ENCODE data around the gene MLST8. TPM values are rescaled to one million over a fixed set of nuclear protein-coding genes. Genes with fewer than 3 reads are reported as not detected.

Gene MLST8, protein sequence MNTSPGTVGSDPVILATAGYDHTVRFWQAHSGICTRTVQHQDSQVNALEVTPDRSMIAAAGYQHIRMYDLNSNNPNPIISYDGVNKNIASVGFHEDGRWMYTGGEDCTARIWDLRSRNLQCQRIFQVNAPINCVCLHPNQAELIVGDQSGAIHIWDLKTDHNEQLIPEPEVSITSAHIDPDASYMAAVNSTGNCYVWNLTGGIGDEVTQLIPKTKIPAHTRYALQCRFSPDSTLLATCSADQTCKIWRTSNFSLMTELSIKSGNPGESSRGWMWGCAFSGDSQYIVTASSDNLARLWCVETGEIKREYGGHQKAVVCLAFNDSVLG
- 36.9 and 37.0 TPM in 2 replicates for total RNA-seq
- 129 and 181 TPM in 2 replicates for polyA plus RNA-seq
- polyA plus RNA-seq (2011; cell fraction: cytosol; rRNA removed), result 71.5 and 92.6 TPM in 2 replicates
- polyA plus RNA-seq (2011; cell fraction: nucleus; rRNA removed), result 102 and 105 TPM in 2 replicates
- 45.6 and 48.9 TPM in 2 replicates for polyA plus RNA-seq (2012)
- polyA minus RNA-seq, result 67.2 and 72.7 TPM in 2 replicates
- polyA minus RNA-seq (2011; cell fraction: cytosol; rRNA and poly(A)+ RNA removed), result 69.1 TPM
- 35.5 and 46.6 TPM in 2 replicates for polyA minus RNA-seq (2011; cell fraction: nucleus; rRNA and poly(A)+ RNA removed)
- percentile 62 among the genes with signal in this experiment for Bru-seq, nascent RNA
- percentile 68 among the genes with signal in this experiment for BruChase-seq, experiment 1, labeled RNA remaining after a 6-hour chase
- percentile 53 among the genes with signal in this experiment for BruChase-seq, experiment 2, labeled RNA remaining after a 2-hour chase
- long read RNA-seq, transcript MLST8-215 (9 exons, 1,861 nt), result minor isoform, 29 of 174 reads
- long read RNA-seq, transcript MLST8-221 (8 exons, 1,403 nt), result minor isoform, 7 of 174 reads
- long read RNA-seq, transcript MLST8-203 (9 exons, 1,691 nt), result minor isoform, 15 of 174 reads
- long read RNA-seq, transcript MLST8-232 (9 exons, 1,870 nt), result major isoform, 61 of 174 reads
- long read RNA-seq, partial matches to known transcripts, result 17 of 174 reads
- long read RNA-seq, other reads (novel, unspliced or antisense), result 28 of 174 reads

DNA sequence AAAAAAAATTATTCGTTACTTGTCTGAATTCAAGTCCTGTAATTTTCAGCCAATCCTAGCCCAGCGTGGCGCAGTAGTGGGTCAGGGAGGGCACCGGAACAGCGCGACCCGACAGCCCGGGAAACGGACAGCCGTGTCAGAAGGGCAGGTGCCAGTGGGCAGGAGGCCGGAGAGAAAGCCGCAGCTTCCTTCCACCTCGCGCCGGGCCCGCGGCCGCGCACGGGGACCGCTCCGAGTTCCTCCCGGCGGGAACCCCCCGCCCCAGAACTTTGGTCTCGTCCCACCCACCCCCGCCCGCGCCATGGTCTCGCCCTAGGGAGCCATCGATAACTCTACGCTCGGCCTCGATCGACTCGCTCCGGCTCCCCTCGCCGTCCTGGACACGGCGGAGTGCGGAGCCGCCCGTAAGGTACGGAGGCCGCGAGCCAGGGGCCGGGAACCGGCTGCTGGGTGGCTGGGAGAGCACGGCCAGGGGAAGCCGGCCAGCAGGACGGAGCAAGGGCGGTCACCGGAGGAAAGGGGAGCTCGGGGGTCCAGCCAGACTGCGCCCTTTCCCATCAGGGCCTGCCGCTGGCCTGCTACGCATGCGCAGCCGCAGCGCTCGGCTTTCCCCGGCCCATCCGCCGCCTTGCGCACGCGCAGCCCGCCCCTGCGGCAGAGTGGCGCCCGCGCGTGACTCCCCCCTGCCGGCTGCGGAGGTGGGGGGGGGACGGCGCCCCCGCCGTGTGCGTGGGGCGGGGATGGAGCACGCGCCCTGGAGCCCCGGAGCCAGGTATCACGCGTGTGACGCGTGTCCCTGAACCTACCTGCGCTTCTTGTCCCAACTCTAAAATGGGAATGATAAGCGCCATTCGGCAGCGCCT is at the start of gene MLST8:
TSS of gene MLST8 (plus strand) at position 351 of the 863 bp plus-strand sequence. CDS start 632 bp downstream, outside the sequence.
- Histone ChIP-seq H2AFZ (ENCODE audit: low read depth, low read length) (peak within 1 kb of the TSS; percentile 90), H3K9me3 (replicated peaks; ENCODE audit: control insufficient read depth, insufficient read depth, low read length) (no peaks in the 10 kb centered on the region), H3K4me2 (ENCODE audit: insufficient read depth, low read length) (peak within 1 kb of the TSS; percentile 72), H3K79me2 (ENCODE audit: control insufficient read depth, insufficient read depth, low read length) (peaks cover 7% of the 10 kb centered on the region), H3K4me3 (replicated peaks in 1 of 3; ENCODE audit: insufficient read depth in 1 of 3, low read depth in 1 of 3, low read length in 3 of 3) (peak within 1 kb of the TSS; percentile 58 to 91 (median 73)), H3K9ac (replicated peaks; ENCODE audit: extremely low read depth, insufficient read depth, low read length) (peak within 1 kb of the TSS; percentile 88), H4K20me1 (replicated peaks; ENCODE audit: control insufficient read depth, extremely low read depth, insufficient read depth, low read length) (no peaks in the 10 kb centered on the region), H3K4me1 (ENCODE audit: control insufficient read depth, extremely low read depth, insufficient read depth, low read length) (peaks cover 10% of the 10 kb centered on the region), H3K36me3 (ENCODE audit: control insufficient read depth in 2 of 2, extremely low read depth in 1 of 2, insufficient read depth in 2 of 2, low read length in 2 of 2) (peaks cover 0 to 22% of the 10 kb centered on the region in 2 experiments), H3K27ac (ENCODE audit: insufficient read depth, low read depth, low read length) (peak within 1 kb of the TSS; percentile 76), H3K27me3 (ENCODE audit: control insufficient read depth in 2 of 2, insufficient read depth in 2 of 2, low read length in 2 of 2) (peaks cover under 1 to 2% of the 10 kb centered on the region in 2 experiments), H3K9me1 (replicated peaks; ENCODE audit: control insufficient read depth, extremely low read depth, insufficient read depth, low read length) (no peaks in the 10 kb centered on the region)
- FAIRE-seq (peak; percentile 85), DNase-seq (ENCODE audit: low read depth, low spot score) (peak; percentile 87)
- intact Hi-C loops (cut with micrococcal nuclease) (loop anchor here (1.0 kb wide), 3 partner anchors 10 to 50 kb away; partner anchors contain the start of genes E4F1 and TRAF7), dilution Hi-C loops (cut with MboI; ENCODE audit: extremely low pct_ligation_motif_present, low sequenced_read_pairs) (no loop called here)
- POLR2A ChIA-PET, result interaction anchor here (1.3 kb wide), 1 partner anchor 50 kb away, joined by 5 read pairs; the partner anchor contains the start of gene TRAF7
- CTCF ChIA-PET, result interaction anchor here (0.9 to 1.0 kb wide), 2 partner anchors 9 to 49 kb away, joined by 3 to 5 read pairs; partner anchors contain the start of gene PGP
- TF ChIP-seq POLR2AphosphoS5 (IDR thresholded peaks at IDR 0.05; ENCODE audit: insufficient read depth, low read depth, low read length) (peak; percentile 98), MYC (IDR thresholded peaks at IDR 0.05; ENCODE audit: low read depth, low read length) (no peak), POLR2A (IDR thresholded peaks at IDR 0.05; ENCODE audit: low read depth, low read length) (peak; percentile 89), CTCF (IDR thresholded peaks at IDR 0.05; ENCODE audit: extremely low read depth in 1 of 2, insufficient read depth in 1 of 2, low read depth in 1 of 2, low read length in 2 of 2) (peak in 1 of 2 donors; percentile 25)
- TF ChIP-seq, protein P1, sequence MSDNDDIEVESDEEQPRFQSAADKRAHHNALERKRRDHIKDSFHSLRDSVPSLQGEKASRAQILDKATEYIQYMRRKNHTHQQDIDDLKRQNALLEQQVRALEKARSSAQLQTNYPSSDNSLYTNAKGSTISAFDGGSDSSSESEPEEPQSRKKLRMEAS (IDR thresholded peaks at IDR 0.05; ENCODE audit: insufficient read depth, insufficient read length), result no peak
- BruUV-seq (replicated peaks), result no TSS peak

All from endothelial cell of umbilical vein (primary cell).